LNCaP clone FGC (cell line): ENCODE results near the gene TNKS1BP1.

Experiments
- DNase-seq: peaks from one replicate; pipeline ENCODE4 v3.0.0-alpha.2; 2011; ENCODE audit warnings: low read depth
- H3K4me3 ChIP-seq: 2 replicates; pipeline ENCODE4 v1.5.1; 2011; ENCODE audit warnings: mild to moderate bottlenecking, low read depth, low read length, control low read depth
- TF ChIP-seq, protein P1 (sequence below): IDR thresholded peaks from 2 replicates; pipeline ENCODE4 v1.5.1; 2012; ENCODE audit warnings: mild to moderate bottlenecking; ENCODE audit not compliant: control insufficient read depth, insufficient read depth; ENCODE audit errors: extremely low read depth

The TNKS1BP1 gene

DNA sequence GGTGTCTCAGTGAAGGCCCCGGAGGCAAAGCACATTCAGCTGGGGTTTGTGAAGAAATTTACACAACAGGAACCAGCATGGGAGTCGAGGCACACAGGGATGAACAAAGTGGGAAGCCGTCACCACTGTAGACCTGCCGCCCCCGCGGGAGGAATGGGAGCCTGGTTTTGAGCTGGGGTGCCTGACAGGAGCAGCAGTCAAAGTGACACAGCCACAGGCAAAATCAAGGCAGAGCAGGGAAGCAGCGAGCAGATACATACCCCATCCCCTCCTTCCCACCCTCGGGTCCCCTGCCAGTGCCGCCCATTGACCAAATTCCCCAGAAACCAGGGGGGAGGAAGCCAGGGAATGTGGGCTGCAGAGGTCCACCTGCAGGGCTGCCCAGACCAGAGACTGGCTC lies 34.2 kb upstream of the TNKS1BP1 start:
- no peak overlapping the region for H3K4me3 ChIP-seq
- DNase-seq = no peak
- TF ChIP-seq, protein P1, sequence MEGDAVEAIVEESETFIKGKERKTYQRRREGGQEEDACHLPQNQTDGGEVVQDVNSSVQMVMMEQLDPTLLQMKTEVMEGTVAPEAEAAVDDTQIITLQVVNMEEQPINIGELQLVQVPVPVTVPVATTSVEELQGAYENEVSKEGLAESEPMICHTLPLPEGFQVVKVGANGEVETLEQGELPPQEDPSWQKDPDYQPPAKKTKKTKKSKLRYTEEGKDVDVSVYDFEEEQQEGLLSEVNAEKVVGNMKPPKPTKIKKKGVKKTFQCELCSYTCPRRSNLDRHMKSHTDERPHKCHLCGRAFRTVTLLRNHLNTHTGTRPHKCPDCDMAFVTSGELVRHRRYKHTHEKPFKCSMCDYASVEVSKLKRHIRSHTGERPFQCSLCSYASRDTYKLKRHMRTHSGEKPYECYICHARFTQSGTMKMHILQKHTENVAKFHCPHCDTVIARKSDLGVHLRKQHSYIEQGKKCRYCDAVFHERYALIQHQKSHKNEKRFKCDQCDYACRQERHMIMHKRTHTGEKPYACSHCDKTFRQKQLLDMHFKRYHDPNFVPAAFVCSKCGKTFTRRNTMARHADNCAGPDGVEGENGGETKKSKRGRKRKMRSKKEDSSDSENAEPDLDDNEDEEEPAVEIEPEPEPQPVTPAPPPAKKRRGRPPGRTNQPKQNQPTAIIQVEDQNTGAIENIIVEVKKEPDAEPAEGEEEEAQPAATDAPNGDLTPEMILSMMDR = no peak

DNA sequence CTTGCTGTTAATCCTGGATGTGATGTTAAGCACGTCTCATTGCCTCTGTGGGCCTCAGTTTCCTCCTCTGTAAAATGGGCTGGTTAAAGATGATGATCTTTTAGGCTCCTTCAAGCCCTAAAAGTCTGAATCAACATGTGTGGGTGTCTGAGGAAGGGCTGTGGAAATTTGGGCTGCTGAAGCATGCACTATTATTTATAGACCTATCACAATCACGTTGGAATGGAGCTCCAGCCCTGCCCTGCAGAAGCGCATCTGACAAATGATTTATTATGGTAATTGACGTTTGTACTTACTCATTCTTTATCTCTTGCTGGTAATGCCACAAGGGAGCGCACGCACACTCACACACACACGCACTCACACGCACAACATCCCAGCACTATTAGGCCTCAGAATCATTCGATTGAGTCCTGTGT lies 33.8 kb upstream of the TNKS1BP1 start:
- no peak for DNase-seq

DNA sequence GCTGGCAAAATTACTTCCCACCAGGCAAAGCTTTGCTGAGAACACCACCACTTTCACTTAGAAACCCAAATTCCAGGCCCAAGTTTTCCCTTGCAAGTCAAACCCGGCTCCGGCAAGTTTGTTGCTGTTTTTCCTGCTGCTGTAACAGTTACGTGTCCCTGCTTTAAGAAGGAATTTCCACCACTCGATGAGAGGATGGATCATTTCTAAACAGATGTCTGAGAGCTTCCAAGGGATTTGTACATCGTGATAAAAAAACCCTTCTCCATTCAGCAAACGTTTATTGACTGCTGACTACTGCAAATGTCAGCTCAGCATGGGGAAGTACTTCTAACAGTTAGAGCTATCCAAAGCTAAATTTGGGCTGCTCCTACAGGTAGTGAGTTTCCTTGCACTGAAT lies 33.1 kb upstream of the TNKS1BP1 start:
- TF ChIP-seq, protein P1 = no peak
- no peak overlapping the region for H3K4me3 ChIP-seq
- no peak for DNase-seq

More for the DNA sequence above, 33.8 kb upstream of the TNKS1BP1 start:
- TF ChIP-seq, protein P1 = no peak
- H3K4me3 ChIP-seq = no peak overlapping the region

DNA sequence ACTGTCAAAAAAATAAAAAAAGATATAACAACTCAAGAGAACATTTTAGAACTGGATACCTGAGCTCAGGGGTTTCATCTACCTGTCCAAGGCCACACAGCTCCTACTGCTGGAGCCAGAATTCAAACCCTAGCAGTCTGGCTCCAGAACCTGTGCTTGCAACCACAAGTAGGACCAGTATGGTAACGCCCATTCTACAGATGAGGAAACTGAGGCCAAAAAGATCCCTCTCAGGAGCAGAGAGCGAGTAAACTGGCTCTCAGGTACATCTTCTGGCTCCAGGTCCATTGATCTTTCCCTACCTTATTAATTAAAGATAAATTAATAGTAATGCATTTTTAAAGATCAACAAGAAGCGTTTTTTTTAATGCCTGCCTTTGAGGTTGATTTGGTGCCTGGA lies 32.6 kb upstream of the TNKS1BP1 start:
- TF ChIP-seq, protein P1 = no peak
- no peak overlapping the region for H3K4me3 ChIP-seq
- no peak for DNase-seq

DNA sequence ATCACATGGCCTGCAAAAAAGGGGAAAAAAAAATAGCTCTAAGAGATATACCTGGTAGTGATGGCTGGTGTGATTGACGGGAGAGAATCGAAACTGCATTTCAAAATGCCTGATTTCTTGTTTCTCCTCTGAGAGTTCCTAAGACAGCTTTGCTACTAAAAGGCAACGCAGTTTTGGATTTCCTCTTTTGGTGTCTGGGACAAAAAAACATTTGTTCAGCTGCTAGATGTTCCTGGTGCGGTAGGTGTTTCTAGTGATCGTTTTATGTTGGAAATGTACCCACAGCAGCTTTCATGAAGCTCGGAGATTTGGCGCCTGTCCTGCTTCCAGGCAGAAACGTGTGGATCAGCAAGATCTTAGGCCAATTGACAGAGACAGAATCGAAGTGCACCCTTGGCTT lies 31.5 kb upstream of the TNKS1BP1 start:
- no peak overlapping the region for H3K4me3 ChIP-seq
- no peak for DNase-seq
- TF ChIP-seq, protein P1 = no peak

DNA sequence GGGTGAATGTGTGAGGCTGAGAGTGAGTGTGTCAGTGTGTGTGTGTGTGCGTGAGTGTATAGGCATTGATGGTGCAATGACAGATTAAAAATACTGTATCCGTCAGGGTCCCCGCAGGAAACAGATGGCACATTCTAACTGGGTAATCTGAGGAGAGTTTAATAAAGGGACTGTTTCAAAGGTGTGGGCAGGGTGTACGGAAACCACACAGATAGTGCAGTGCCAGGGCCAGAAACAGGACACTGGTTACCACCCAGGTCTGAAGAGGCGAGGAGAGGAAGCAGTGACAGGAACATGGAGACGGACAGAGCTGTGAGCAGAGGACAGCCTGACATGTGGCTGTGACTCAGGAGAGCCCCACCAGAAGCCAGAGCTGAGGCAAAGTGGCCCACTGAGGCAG lies 29.9 kb upstream of the TNKS1BP1 start:
- no peak overlapping the region for H3K4me3 ChIP-seq
- TF ChIP-seq, protein P1 = no peak
- DNase-seq = no peak

DNA sequence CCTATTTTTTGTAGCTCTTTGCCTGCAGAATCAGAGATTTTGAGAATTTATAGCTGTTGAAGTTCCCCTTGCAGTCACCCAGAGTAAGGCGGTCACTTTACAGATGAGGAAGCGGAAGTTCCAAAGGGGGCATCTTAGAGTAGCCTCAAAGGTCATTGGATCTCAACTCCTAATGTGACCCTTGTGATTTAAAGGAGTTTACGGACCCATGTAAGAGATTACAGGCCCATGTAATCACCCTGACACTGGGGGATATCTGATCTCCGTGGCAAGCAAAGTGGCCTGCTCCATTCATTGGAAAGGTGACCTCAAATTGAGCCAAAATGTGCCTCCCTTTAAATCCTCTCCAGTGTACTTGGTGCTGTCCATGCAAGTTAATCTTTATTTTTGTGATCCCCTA lies 29.1 kb upstream of the TNKS1BP1 start:
- DNase-seq = no peak
- TF ChIP-seq, protein P1 = no peak
- H3K4me3 ChIP-seq = no peak overlapping the region
